PFSK-1 (cell line): ENCODE data around the gene PON3.

Experiments used
- POLR2AphosphoS5 ChIP-seq: IDR thresholded peaks from 2 replicates; pipeline ENCODE4 v1.6.1; 2012; ENCODE audit warnings: low read depth, mild to moderate bottlenecking, control low read depth, low read length, moderate library complexity
- REST ChIP-seq, 2 experiments: IDR thresholded peaks; 2 replicates each; pipeline versions ENCODE4 v1.6.1 to v1.8.0; 2011 to 2012; ENCODE audit warnings: low read depth in 2 of 2, low read length in 2 of 2, control low read depth in 1 of 2, inconsistent platforms in 1 of 2, mild to moderate bottlenecking in 1 of 2, moderate library complexity in 1 of 2; ENCODE audit not compliant: insufficient read depth in 1 of 2
- SIN3A ChIP-seq: IDR thresholded peaks from 2 replicates; pipeline ENCODE4 v1.6.1; 2012; ENCODE audit warnings: mild to moderate bottlenecking, low read length, moderate library complexity, borderline replicate concordance; ENCODE audit not compliant: insufficient read depth
- TAF1 ChIP-seq: IDR thresholded peaks from 2 replicates; pipeline ENCODE4 v1.6.1; 2012; ENCODE audit warnings: low read length, control low read depth, borderline replicate concordance; ENCODE audit not compliant: insufficient read depth

- TF ChIP-seq REST (IDR thresholded peaks at IDR 0.05; ENCODE audit: insufficient read depth in 1 of 2, low read depth in 2 of 2, low read length in 2 of 2) (no peak), TAF1 (no peak), POLR2AphosphoS5 (no peak), SIN3A (no peak)
Observed at GRCh38 chr7:95424716-95425115, 28.5 kb upstream of the PON3 start.
